ENCODE data around the gene OR2T1. TPM values are rescaled to one million over a fixed set of nuclear protein-coding genes. Genes with fewer than 3 reads are reported as not detected.
A peak's percentile ranks its signal among the peaks of the same experiment; 100 is the strongest.
"Not testable (repeated sequence)": the region's sequence is repeated elsewhere in the genome, so short reads cannot be mapped to it uniquely, and the experiment has no call there.

Gene OR2T1
- total and polyA plus RNA-seq, 10 of the 15 experiments (the other 5 are each of a cell fraction or from before 2014, with no cell fraction given) = 0.02 TPM; not detected in 9

DNA sequence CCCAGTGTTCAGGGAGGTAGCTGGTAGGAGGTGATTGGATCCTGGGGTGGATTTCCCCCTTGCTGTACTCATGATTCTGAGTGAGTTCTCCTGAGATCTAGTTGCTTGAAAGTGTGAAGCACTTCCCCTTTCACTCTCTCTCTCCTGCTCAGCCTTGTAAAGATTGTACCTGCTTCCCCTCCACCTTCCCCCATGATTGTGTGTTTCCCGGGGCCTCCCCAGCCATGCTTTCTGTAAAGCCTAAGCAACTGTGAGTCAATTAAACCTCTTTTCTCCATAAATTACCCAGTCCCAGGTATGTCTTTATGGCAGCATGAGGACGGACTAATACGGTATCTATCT, 25.3 kb downstream of the OR2T1 start:
- not testable (repeated sequence) for BruUV-seq (replicated peaks)

More for the DNA sequence above, 25.3 kb downstream of the OR2T1 start:
- H3K4me2 ChIP-seq (ENCODE audit: control insufficient read depth, insufficient read depth) = 0 out of 2 replicates have a peak overlapping the region, but pooled peaks have one; percentile 44
- H3K79me2 ChIP-seq (ENCODE audit: control insufficient read depth, insufficient read depth, low read length); CTCF ChIA-PET; H3K9me3 ChIP-seq (replicated peaks; ENCODE audit: control insufficient read depth, insufficient read depth, low read length); H4K20me1 ChIP-seq (ENCODE audit: control insufficient read depth, insufficient read depth); H3K27me3 ChIP-seq (replicated peaks in 1 of 2; ENCODE audit: control insufficient read depth in 2 of 2, insufficient read depth in 2 of 2, low read length in 1 of 2); H3K4me1 ChIP-seq (ENCODE audit: control insufficient read depth, insufficient read depth, low read length); DNase-seq (ENCODE audit: low read depth, low spot score); H3K36me3 ChIP-seq (ENCODE audit: control insufficient read depth in 2 of 2, insufficient read depth in 2 of 2, low read length in 1 of 2); H3K9ac ChIP-seq (ENCODE audit: control insufficient read depth, insufficient read depth, low read length); H3K4me3 ChIP-seq: not testable (repeated sequence)
- H2AFZ ChIP-seq (ENCODE audit: control insufficient read depth, low read depth, low read length) = peak overlapping the region; percentile 37
- ChIA-PET SMC1A (ENCODE audit: uncharacterized antibody, unreplicated experiment) (interaction anchor here (1.2 to 1.6 kb wide), 2 partner anchors 98 to 235 kb away, joined by 3 to 6 read pairs; no protein-coding TSS in a partner anchor), RAD21 (ENCODE audit: unreplicated experiment) (interaction anchor here (1.3 to 1.5 kb wide), 2 partner anchors 22 to 235 kb away, joined by 3 to 8 read pairs; no protein-coding TSS in a partner anchor), POLR2A (interaction anchor here (1.2 to 1.5 kb wide), 3 partner anchors 22 to 377 kb away, joined by 3 to 4 read pairs (median 3); no protein-coding TSS in a partner anchor)
- peak overlapping the region; percentile 50 for H3K27ac ChIP-seq (ENCODE audit: control insufficient read depth, insufficient read depth)
- WGBS (ENCODE audit: insufficient coverage, insufficient replicate concordance, low lambda C conversion rate, missing lambda C conversion rate) = 5% methylated on average over 3 of the region's 3 CpGs
- in situ Hi-C loops (cut with MboI) (loop anchor here (25.0 kb wide), 1 partner anchor 1066 kb away; no protein-coding TSS in a partner anchor), intact Hi-C loops (cut with micrococcal nuclease; ENCODE audit: unreplicated experiment) (loop anchor here (5.0 kb wide), 1 partner anchor 364 kb away; no protein-coding TSS in a partner anchor)
- TF ChIP-seq, protein P1, sequence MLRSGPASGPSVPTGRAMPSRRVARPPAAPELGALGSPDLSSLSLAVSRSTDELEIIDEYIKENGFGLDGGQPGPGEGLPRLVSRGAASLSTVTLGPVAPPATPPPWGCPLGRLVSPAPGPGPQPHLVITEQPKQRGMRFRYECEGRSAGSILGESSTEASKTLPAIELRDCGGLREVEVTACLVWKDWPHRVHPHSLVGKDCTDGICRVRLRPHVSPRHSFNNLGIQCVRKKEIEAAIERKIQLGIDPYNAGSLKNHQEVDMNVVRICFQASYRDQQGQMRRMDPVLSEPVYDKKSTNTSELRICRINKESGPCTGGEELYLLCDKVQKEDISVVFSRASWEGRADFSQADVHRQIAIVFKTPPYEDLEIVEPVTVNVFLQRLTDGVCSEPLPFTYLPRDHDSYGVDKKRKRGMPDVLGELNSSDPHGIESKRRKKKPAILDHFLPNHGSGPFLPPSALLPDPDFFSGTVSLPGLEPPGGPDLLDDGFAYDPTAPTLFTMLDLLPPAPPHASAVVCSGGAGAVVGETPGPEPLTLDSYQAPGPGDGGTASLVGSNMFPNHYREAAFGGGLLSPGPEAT (IDR thresholded peaks at IDR 0.05; ENCODE audit: low read depth) = 0 out of 2 replicates have a peak, but pooled peaks have one; percentile 57
- TF ChIP-seq, protein P2, sequence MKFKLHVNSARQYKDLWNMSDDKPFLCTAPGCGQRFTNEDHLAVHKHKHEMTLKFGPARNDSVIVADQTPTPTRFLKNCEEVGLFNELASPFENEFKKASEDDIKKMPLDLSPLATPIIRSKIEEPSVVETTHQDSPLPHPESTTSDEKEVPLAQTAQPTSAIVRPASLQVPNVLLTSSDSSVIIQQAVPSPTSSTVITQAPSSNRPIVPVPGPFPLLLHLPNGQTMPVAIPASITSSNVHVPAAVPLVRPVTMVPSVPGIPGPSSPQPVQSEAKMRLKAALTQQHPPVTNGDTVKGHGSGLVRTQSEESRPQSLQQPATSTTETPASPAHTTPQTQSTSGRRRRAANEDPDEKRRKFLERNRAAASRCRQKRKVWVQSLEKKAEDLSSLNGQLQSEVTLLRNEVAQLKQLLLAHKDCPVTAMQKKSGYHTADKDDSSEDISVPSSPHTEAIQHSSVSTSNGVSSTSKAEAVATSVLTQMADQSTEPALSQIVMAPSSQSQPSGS (IDR thresholded peaks at IDR 0.05; ENCODE audit: low read length) = peak; percentile 58
- peak; percentile 82 for TF ChIP-seq EED (IDR thresholded peaks at IDR 0.05; ENCODE audit: low read depth)
- peak; percentile 40 to 56; a peak in 3 of 4 replicates for TF ChIP-seq IKZF2 (IDR thresholded peaks at IDR 0.05)
- TF ChIP-seq YY1 (IDR thresholded peaks at IDR 0.05; ENCODE audit: low read depth, low read length) = peak; percentile 29; the same call in 1 of the 2 replicates
- TF ChIP-seq NBN (IDR thresholded peaks at IDR 0.05) = 0 out of 2 replicates have a peak, but pooled peaks have one; percentile 37
- TF ChIP-seq FOXM1 (IDR thresholded peaks at IDR 0.05; ENCODE audit: low read depth, low read length) = peak; percentile 37; the same call in 1 of the 2 replicates
- peak; percentile 85 for TF ChIP-seq SPI1 (IDR thresholded peaks at IDR 0.05; ENCODE audit: borderline replicate concordance, insufficient read depth, low read depth, low read length)
- TF ChIP-seq ETV6 (conservative IDR thresholded peaks at IDR 0.05 in 1 of 2, IDR thresholded peaks at IDR 0.05 in 1 of 2; ENCODE audit: borderline replicate concordance in 1 of 2, low read depth in 1 of 2) = peak in 1 of 2 experiments; percentile 82; a peak in 2 of 4 replicates
- TF ChIP-seq NFIC (IDR thresholded peaks at IDR 0.05; ENCODE audit: low read depth, low read length) = peak; percentile 44; the same call in 1 of the 2 replicates
- TF ChIP-seq, protein P3, sequence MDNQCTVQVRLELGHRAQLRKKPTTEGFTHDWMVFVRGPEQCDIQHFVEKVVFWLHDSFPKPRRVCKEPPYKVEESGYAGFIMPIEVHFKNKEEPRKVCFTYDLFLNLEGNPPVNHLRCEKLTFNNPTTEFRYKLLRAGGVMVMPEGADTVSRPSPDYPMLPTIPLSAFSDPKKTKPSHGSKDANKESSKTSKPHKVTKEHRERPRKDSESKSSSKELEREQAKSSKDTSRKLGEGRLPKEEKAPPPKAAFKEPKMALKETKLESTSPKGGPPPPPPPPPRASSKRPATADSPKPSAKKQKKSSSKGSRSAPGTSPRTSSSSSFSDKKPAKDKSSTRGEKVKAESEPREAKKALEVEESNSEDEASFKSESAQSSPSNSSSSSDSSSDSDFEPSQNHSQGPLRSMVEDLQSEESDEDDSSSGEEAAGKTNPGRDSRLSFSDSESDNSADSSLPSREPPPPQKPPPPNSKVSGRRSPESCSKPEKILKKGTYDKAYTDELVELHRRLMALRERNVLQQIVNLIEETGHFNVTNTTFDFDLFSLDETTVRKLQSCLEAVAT (IDR thresholded peaks at IDR 0.05) = peak; percentile 64; the same call in 1 of the 2 replicates
- TF ChIP-seq MTA2 (IDR thresholded peaks at IDR 0.05; ENCODE audit: low read depth) = peak; percentile 24; the same call in 1 of the 2 replicates
- peak; percentile 18; the same call in 1 of the 2 replicates for TF ChIP-seq CREM (IDR thresholded peaks at IDR 0.05; ENCODE audit: low read depth)
- ATAC-seq (peak; percentile 80), FAIRE-seq (peak; percentile 84)

Measured in GM12878 (cell line).